Keratinocyte (primary cell): Measurements from ENCODE around the gene PPP4R2. TPM values are rescaled to one million over a fixed set of nuclear protein-coding genes. Genes with fewer than 3 reads are reported as not detected.

Source experiments
- DNase-seq: peaks from one replicate; pipeline ENCODE4 v3.0.0-alpha.2; 2011; ENCODE audit warnings: low read depth, missing footprints, low spot score
- FAIRE-seq: peaks from 2 replicates; lab custom pipeline; 2011; peaks lifted over from hg19 to GRCh38; lab: Jason Lieb, UNC
- H2AFZ ChIP-seq: 2 replicates; pipeline ENCODE4 v1.6.0; 2012; ENCODE audit warnings: low read length, control low read depth, inconsistent platforms; ENCODE audit not compliant: control insufficient read depth
- H3K27ac ChIP-seq: 2 replicates; pipeline ENCODE4 v1.5.1; 2011; ENCODE audit warnings: low read length; ENCODE audit not compliant: control insufficient read depth, insufficient read depth
- H3K27me3 ChIP-seq: 3 replicates; pipeline ENCODE4 v1.6.0; 2011; ENCODE audit warnings: low read length; ENCODE audit not compliant: control insufficient read depth, insufficient read depth; ENCODE audit errors: extremely low read depth
- H3K36me3 ChIP-seq, 2 experiments: 2 replicates in 1 of 2; 3 replicates in 1 of 2; pipeline ENCODE4 v1.5.1; 2011; ENCODE audit warnings: low read length in 2 of 2, mild to moderate bottlenecking in 1 of 2; ENCODE audit not compliant: control insufficient read depth in 2 of 2, insufficient read depth in 2 of 2; ENCODE audit errors: extremely low read depth in 1 of 2
- H3K4me1 ChIP-seq: 3 replicates; pipeline ENCODE4 v1.5.1; 2011; ENCODE audit warnings: low read length; ENCODE audit not compliant: control insufficient read depth, insufficient read depth; ENCODE audit errors: extremely low read depth
- H3K4me2 ChIP-seq: 3 replicates; pipeline ENCODE4 v1.6.0; 2011; ENCODE audit warnings: low read depth, low read length; ENCODE audit not compliant: control insufficient read depth, insufficient read depth; ENCODE audit errors: extremely low read depth
- H3K4me3 ChIP-seq, 3 experiments: fragments of 200-600 bp in 1 of 3; sonication (generic) in 1 of 3; 2 replicates in 2 of 3; 3 replicates in 1 of 3; pipeline ENCODE4 v1.5.1; 2011 to 2016; ENCODE audit warnings: low read length in 3 of 3, mild to moderate bottlenecking in 3 of 3, control low read depth in 2 of 3, inconsistent platforms in 1 of 3, low read depth in 1 of 3, mixed read lengths in 1 of 3, mixed run types in 1 of 3, moderate library complexity in 1 of 3; ENCODE audit not compliant: control insufficient read depth in 2 of 3, insufficient read depth in 2 of 3; ENCODE audit errors: extremely low read depth in 1 of 3
- H3K79me2 ChIP-seq: 2 replicates; pipeline ENCODE4 v1.6.0; 2012; ENCODE audit warnings: low read length; ENCODE audit not compliant: control insufficient read depth, insufficient read depth
- H3K9ac ChIP-seq: 3 replicates; pipeline ENCODE4 v1.6.0; 2011; ENCODE audit warnings: low read length; ENCODE audit not compliant: control insufficient read depth, insufficient read depth; ENCODE audit errors: extremely low read depth
- H3K9me1 ChIP-seq: 3 replicates; pipeline ENCODE4 v1.6.0; 2011; ENCODE audit warnings: low read length; ENCODE audit not compliant: control insufficient read depth, insufficient read depth; ENCODE audit errors: extremely low read depth
- H3K9me3 ChIP-seq: 2 replicates; pipeline ENCODE4 v1.5.1; 2012; ENCODE audit warnings: low read depth, low read length; ENCODE audit not compliant: control insufficient read depth
- H4K20me1 ChIP-seq: 3 replicates; pipeline ENCODE4 v1.6.0; 2011; ENCODE audit warnings: low read length; ENCODE audit not compliant: control insufficient read depth, insufficient read depth; ENCODE audit errors: extremely low read depth
- EZH2 ChIP-seq: IDR thresholded peaks from one replicate; pipeline ENCODE4 v1.6.1; 2012; ENCODE audit warnings: inconsistent platforms, mild to moderate bottlenecking, low read length, moderate library complexity
- dilution Hi-C: fragments of 300-500 bp; cut with MboI; formaldehyde crosslinking; loops from one replicate; pipeline ENCODE4 v1.7.0; 2020; ENCODE audit warnings: low sequenced_read_pairs; ENCODE audit not compliant: extremely low pct_ligation_motif_present
- polyA plus RNA-seq, 5 experiments: library from polyadenylated mRNA; depleted of rRNA in 3 of 5; stranded (reverse) in 3 of 5; stranded (forward) in 1 of 5; unstranded in 1 of 5; fragments of >200 nt; gene quantifications; 1 replicate in 1 of 5; 2 replicates in 3 of 5; 3 replicates in 1 of 5; pipeline versions ENCODE4 v1.2.1 to v1.2.3, GENCODE V29; 2011 to 2012; ENCODE audit warnings: missing spikeins in 2 of 5, low read depth in 1 of 5, low replicate concordance in 1 of 5
- TF ChIP-seq, protein P1 (sequence below), 3 experiments: IDR thresholded peaks in 1 of 3; conservative IDR thresholded peaks in 1 of 3; optimal IDR thresholded peaks in 1 of 3; 2 replicates in 2 of 3; 3 replicates in 1 of 3; pipeline versions ENCODE3 to v1.5.1; 2011; ENCODE audit warnings: low read length in 3 of 3, mild to moderate bottlenecking in 3 of 3, moderate library complexity in 2 of 3, control low read depth in 1 of 3, inconsistent platforms in 1 of 3; ENCODE audit not compliant: insufficient read depth in 2 of 3; ENCODE audit errors: extremely low read depth in 1 of 3

The PPP4R2 gene
- polyA plus RNA-seq, 1 donor (not counting 4 experiments of a cell fraction or from before 2014, with no cell fraction given), result 46.6 TPM

DNA sequence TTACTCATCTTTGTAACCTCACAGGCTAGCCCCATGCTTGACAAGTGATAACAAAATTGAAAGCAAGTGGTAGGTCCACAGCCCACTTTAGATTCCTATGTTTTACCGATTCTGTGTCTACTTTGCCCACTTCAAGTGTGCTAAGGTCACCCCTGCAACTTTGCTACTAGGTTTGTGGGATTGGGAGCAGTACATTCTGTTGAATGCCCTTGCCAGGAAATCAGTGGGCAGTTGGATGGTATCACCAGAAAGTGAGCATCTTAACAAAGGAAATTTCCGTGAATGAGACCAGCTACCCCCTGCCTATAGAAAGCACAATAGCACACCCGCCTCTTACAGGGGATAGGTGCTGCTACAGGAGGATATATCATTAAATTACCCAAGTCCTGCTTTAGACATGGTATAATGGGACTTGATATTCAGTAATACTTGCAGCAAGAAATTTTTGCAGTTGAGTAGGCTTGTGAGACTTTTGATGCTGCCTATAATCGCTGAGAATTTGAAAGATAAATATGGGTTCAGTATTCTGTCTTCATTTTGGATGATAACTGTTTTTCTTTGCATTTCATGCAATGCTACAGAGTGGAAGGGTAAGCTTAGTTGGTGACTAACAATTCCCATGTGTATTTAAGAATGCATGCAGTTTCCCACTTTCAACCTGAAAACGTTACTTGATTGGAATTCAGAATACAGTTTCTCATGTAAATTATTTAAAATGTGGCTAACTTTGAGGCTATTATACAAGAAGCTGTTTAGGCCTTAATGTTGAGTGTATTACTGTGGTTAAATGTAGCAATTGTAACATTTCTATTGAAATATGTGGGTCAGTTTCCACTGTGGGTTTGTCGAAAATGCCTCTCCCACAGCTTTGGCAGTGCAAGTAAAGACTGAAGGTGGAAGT, 74.3 kb downstream of the PPP4R2 start:
- no peaks in the 10 kb centered on the region for H3K4me1 ChIP-seq
- FAIRE-seq (peak; percentile 9), DNase-seq (no peak)
- H3K4me3 ChIP-seq, result no peak overlapping the region
- dilution Hi-C loops, result no loop called here
- H3K9me3 ChIP-seq, result no peaks in the 10 kb centered on the region
- no peaks in the 10 kb centered on the region for H3K27me3 ChIP-seq
- H3K9ac ChIP-seq, result no peak overlapping the region
- H3K36me3 ChIP-seq, result no peaks in the 10 kb centered on the region
- H3K79me2 ChIP-seq, result no peaks in the 10 kb centered on the region
- no peak overlapping the region for H2AFZ ChIP-seq
- H3K4me2 ChIP-seq, result no peak overlapping the region
- no peak overlapping the region for H3K27ac ChIP-seq
- no peak for TF ChIP-seq EZH2
- TF ChIP-seq, protein P1, sequence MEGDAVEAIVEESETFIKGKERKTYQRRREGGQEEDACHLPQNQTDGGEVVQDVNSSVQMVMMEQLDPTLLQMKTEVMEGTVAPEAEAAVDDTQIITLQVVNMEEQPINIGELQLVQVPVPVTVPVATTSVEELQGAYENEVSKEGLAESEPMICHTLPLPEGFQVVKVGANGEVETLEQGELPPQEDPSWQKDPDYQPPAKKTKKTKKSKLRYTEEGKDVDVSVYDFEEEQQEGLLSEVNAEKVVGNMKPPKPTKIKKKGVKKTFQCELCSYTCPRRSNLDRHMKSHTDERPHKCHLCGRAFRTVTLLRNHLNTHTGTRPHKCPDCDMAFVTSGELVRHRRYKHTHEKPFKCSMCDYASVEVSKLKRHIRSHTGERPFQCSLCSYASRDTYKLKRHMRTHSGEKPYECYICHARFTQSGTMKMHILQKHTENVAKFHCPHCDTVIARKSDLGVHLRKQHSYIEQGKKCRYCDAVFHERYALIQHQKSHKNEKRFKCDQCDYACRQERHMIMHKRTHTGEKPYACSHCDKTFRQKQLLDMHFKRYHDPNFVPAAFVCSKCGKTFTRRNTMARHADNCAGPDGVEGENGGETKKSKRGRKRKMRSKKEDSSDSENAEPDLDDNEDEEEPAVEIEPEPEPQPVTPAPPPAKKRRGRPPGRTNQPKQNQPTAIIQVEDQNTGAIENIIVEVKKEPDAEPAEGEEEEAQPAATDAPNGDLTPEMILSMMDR (optimal IDR thresholded peaks at IDR 0.05 in 1 of 3, IDR thresholded peaks at IDR 0.05 in 1 of 3, conservative IDR thresholded peaks at IDR 0.05 in 1 of 3; ENCODE audit: extremely low read depth in 1 of 3, insufficient read depth in 2 of 3, low read length in 3 of 3), result no peak
- H4K20me1 ChIP-seq, result no peaks in the 10 kb centered on the region
- no peaks in the 10 kb centered on the region for H3K9me1 ChIP-seq

DNA sequence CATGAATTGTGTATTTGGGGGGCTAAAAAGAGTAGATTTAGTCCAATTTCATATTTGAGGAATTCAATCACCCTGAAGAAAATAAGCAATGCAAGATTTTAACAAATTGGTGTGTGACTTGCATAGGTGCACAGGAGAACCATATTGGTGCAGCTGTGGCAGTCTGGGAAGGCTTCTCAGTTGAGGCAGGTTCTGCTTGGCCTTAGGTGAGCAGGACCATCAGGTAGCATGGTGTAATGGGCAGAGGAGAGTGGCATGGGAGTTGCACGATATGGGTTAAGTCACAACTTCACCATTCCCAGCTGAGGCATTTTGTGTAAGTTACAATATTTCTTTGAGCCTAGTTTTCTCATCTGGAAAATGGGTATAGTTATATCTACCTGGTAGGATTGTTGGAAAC, 75.3 kb downstream of the PPP4R2 start:
- FAIRE-seq, result no peak
- no peak overlapping the region for H3K4me3 ChIP-seq
- no peak overlapping the region for H3K27ac ChIP-seq
- H3K9me1 ChIP-seq, result no peaks in the 10 kb centered on the region
- H3K9ac ChIP-seq, result no peak overlapping the region
- TF ChIP-seq, protein P1 (optimal IDR thresholded peaks at IDR 0.05 in 1 of 3, IDR thresholded peaks at IDR 0.05 in 1 of 3, conservative IDR thresholded peaks at IDR 0.05 in 1 of 3; ENCODE audit: extremely low read depth in 1 of 3, insufficient read depth in 2 of 3, low read length in 3 of 3), result no peak
- no peak for TF ChIP-seq EZH2
- no peak for DNase-seq
- H3K36me3 ChIP-seq, result no peaks in the 10 kb centered on the region
- no peaks in the 10 kb centered on the region for H3K79me2 ChIP-seq
- dilution Hi-C loops, result no loop called here
- H3K4me2 ChIP-seq, result no peak overlapping the region
- H3K9me3 ChIP-seq, result no peaks in the 10 kb centered on the region
- H3K4me1 ChIP-seq, result no peaks in the 10 kb centered on the region
- no peak overlapping the region for H2AFZ ChIP-seq
- H3K27me3 ChIP-seq, result no peaks in the 10 kb centered on the region
- no peaks in the 10 kb centered on the region for H4K20me1 ChIP-seq
